GM21737 (cell line): ENCODE data around the gene TMEM89.

ENCODE experiments used
- ATAC-seq: cut with Tn5 transposase; IDR thresholded peaks from one replicate; pipeline ENCODE4 v1.9.1; 2021; ENCODE audit warnings: mild to moderate bottlenecking, moderate library complexity; ENCODE audit not compliant: unreplicated experiment

TMEM89 gene

DNA sequence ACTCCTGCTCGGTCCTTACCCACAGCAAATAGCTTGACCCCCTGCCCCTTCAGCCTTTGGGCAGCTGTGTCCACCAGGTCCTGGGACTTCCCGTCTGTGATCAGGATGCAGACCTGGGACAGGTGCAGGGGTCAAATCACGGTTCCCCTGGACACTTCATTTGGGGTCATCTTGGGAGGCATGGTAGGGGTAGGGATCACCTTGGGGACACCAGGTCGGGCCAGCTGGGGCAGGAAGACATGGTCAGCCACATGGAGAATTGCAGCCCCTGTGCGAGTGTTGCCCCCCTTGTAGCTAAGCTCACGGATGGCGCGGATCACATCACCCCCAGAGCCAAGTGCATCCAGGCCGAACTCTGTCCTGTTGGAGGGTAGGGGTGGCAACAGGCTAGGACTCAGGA lies 28.2 kb downstream of the TMEM89 start:
- no peak for ATAC-seq

DNA sequence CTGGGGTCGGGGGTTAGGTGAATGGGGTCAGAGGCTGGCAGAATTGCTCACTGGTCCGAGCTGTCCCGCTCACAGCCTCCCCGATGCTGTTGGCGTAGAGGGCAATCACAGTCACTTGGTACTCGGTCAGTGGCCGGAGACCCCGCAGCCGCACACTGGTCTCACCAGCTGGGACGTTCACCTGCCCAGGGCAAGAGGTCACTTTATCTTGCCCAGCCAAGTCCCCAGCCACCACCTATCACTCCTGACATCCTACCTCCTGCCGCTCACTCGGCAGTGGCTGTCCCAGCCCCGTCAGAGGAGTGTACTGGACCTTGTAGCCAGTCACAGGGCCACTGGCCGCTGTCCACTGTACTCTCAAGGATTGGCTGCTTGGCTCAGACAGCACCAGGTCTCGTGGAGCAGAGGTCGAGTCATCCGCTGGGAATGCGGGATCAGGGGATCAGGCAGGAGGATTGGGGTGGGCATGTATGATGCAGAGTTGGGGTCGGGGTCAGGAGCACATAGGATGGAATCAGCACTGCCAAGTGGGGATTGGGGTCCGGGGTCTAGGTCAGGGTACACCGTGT lies 29.0 kb downstream of the TMEM89 start:
- no peak for ATAC-seq

DNA sequence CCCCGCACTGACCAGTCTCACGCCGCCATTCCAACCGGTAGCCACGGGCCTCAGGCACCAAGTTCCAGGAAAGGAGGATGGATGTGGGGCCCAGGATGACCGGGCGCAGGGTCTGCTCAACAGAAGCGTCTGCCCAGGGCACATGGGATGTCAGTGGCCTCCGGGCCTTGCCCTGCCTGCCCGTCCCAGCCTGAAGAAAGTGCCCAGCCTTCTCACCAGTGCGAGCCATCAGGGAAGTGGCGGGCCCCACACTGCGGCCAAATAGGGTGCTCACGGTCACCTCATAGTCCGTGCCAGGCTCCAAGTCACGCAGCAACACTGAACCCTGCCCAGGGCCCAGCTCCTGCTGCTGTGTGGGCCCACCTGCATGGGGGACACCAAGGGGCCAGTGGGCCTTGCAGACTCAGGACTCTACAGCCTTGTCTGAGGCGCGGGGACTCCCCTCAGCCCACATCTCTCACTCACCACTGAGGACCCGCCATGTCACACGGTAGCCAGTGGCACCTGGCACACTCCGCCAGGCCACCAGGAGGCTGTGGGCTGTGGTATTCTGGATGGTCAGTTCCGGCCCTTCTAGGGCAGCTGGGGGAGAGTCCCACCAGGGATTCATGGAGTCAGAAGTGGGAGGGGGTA lies 29.6 kb downstream of the TMEM89 start:
- no peak for ATAC-seq

DNA sequence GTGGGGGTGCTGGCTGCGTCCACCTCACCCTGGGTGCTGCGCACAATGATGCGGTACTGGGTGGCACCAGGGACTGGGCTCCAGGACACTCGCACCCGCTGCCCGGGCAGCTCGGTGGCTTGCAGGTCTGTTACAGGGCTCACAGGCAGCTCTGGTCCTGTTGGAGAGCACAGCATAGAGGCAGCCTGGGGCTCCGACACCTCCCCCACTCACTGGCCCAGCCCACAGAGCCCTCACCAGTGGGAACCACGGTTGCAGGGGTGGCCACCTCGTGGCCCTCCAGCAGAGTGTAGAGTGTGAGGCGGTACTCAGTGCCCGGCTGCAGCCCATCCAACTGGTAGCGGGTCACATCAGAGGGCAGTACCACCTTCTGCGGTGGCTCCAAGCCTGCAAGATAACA lies 30.1 kb downstream of the TMEM89 start:
- ATAC-seq, result no peak

DNA sequence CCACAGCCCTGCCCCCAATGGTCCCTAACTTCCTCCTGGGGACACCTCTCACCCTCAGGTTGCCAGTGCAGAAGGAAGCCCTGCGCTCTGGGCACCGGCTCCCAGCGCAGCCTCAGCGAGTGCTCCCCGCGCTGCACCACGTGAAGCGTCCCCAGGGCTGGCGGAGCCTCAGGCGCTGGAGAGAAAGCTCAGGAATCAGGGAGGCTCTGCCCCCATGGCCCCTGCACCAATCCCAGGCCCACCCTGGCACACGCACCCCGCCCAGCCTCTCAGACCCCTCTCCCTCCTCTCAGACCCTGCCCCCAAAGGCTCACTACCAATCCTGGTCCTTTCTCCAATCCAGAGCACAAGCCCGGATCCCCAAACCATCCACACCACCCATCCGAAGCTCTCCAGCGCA lies 33.3 kb downstream of the TMEM89 start:
- no peak for ATAC-seq

DNA sequence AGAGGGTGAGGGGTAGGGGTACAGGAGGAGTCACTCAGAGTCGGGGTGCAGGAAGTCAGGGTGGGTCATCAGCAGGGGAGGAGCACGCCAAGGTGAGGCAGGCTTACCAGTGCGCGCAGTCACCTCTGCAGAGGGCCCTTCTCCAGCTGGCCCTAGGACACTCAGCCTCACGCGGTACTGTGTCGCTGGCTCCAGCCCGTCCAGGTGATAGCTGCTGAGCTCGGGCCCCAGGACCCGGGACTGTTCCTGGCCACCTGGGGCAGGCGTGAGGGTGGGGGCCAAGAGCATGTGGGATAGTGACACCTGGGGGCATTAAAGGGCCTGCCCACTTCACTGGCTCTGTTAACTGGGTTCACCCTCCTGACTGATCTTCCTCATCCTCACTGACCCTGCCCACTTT lies 33.9 kb downstream of the TMEM89 start:
- ATAC-seq, result no peak

DNA sequence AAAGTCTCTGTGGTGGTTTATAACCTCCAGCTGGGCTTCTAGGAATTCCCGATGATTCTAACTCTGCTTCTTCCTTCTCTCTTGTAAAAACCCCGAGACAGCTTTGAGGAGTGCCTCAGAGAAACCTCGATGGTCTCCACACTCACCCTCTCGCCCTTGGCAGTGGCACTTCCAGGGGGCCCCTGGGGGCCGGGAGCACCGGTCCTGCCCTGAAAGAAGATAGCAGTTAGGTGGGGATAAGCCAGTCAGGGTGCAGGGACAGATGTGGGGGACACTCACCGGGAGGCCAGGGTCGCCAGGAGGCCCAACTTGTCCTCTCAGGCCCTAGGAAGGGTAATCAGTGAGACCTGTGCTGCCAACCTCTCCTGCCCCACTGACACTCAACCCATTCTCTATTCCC lies 36.2 kb downstream of the TMEM89 start:
- no peak for ATAC-seq

DNA sequence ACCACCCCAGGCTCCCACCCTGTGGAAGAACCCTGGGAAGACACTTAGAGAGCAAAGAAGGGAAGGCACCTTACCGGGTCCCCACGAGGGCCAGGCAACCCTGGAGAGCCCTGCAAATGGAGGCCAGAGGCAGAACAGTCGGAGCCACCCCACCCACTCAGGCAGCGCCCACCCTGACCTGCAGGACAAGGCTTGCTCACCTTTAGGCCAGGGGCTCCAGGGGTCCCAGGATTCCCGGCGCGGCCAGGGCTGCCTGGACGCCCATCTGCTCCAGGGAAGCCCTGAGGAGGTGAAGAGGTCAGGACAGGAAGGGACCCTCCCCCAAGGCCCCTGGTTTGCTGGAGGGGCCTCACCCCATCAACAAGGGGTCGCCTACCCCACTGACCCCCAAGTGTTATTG lies 36.7 kb downstream of the TMEM89 start:
- no peak for ATAC-seq

DNA sequence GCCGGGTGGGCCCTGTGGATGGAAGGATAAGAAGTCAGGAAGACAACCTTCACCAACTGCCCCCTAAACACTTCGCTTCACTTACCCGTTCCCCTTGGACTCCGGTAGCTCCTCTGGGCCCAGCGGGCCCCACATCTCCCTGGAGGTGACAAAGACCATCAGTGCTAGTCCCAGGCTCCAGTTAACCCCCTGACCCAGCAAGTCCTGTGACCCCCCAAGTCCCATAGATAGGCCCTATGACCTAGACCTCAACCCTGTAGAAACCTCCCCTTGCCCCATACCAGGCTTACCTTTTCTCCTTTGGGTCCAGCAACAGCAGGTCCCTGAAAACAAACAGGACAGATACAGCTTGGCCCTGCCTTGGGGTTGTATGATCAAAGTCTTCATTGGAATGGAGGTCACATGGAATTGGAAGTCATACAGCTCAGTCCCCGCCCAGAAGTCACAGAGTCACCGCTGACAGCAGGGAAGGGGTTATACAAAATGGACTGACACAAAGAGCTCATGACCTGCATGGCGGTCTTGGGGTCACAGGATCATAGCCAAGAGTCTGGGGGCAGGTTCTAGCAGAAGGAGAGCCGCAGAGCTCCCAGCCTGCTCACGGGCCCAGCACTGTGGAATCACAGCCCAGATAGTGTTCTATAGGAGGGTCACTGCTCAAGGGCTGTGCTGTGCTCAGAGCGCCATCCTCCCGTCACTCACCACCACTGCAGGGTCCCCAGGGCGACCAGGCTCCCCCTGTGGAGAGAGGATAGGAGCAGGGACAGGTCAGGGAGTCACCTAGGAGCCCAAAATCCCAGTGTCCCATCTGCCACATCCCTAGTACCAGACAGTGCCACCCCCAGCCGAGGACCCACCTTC lies 39.7 kb downstream of the TMEM89 start:
- ATAC-seq, result no peak

DNA sequence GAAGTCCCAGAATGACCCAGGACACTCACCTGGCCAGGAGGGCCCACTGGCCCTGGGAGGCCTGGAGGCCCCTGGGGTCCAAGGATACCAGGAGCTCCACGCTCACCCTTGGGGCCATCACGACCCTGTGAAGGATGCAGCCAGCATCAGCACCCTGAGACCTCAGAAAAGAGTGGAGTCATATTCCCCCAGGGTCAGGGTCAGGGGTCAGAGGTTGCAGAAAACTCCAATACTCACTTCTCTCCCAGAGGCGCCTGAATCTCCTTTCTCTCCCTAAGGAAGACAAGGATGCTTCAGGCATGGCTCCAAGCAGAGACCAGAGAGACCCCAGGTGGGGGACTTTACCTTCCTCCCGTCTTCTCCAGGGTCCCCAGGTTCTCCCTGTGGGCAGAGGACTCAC lies 44.9 kb downstream of the TMEM89 start:
- ATAC-seq, result no peak

DNA sequence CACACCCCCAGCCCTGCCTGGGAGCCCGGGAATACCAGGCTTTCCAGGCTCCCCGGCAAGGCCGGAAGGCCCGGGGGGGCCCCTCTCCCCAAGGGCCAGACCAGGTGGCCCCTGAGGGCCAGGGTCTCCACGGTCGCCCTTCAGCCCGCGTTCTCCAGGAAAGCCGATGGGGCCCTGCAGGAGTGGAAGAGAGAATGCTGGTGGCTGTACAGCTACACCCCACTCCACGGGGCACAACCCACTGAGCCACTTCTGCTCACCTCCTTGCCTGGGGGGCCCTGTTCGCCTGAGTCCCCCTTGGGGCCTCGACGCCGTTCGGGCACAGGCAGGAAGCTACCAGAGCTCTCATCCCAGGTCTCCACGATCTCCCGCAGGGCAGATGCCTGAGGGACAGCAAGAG lies 46.2 kb downstream of the TMEM89 start:
- ATAC-seq, result no peak

DNA sequence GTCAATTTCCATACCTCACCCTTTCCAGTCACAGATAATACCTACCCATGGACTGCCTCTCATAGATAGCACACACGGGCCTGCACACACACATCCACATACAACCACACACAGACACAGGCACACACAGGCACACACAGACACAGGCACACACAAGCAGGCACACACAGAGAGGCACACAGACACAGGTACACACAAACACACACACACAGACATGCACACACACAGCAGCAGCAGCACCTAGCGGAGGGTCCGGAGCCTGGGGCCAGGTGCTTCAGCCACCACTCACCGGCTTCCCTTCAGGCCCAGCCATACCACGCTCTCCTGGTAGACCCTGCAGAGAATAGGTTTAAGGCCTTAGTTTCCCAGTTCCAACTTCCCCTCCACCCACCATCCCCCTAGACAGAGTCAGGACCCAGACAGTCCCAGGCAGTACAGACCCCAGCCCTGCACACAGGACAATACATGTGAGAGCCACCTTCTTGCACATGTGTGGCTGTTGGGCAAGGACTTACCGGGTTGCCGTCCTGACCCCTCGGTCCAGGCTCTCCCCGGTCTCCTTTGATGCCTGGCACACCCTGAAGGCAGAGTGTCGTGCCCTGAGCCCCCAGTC lies 47.5 kb downstream of the TMEM89 start:
- no peak for ATAC-seq

DNA sequence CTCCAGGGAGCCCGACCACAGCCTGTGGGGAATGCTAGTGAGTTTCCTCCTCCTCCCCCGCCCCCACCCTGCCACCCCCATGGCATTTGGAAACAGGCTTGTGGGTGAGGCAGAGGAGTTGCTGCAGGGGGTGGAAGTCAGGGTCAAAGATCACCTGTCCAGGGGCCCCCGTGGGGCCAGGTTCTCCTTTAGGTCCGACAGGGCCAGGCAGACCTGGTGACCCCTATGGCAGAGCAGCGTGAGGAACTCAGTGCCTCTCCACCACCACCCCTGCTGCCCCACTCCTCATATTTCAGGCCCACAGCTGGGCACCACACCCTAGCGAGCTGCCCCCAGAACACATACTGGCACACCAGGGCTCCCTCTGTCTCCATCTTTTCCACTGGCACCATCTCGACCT lies 49.1 kb downstream of the TMEM89 start:
- ATAC-seq, result no peak

DNA sequence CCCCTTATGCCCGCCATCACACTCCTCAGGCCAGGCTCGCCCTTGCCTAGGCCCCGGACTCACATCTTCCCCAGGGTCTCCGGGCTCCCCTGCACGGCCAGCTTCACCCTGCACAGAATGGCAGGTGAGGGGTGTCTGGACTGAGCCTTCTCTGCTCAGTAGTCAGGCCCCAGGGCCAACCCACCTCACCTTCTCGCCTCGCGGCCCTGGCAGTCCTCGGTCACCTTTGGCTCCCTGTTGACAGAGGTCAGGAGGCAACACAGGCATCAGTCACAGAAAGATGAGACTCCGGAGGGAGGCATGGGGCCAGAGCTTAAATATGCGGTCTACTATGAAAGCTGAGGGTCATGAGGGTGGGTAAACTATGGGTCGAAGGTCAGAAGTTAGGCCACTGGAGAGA lies 49.6 kb downstream of the TMEM89 start:
- ATAC-seq, result no peak
